HEK293T (cell line): Measurements from ENCODE around the gene CBLL1.

Experiments
- CTCF ChIA-PET: fragments of 350-600 bp; formaldehyde crosslinking; extraction: SDS; loops from one replicate; lab custom pipeline; 2021; ENCODE audit warnings: antibody characterized with exemption, inconsistent platforms; lab: Yijun Ruan, JAX
- POLR2A ChIA-PET: fragments of 350-600 bp; formaldehyde crosslinking; extraction: SDS; loops from one replicate; lab custom pipeline; 2020; ENCODE audit warnings: antibody characterized with exemption, inconsistent platforms; lab: Yijun Ruan, JAX
- DNase-seq: peaks from one replicate; pipeline ENCODE4 v3.0.0; 2012; ENCODE audit warnings: mixed read lengths; ENCODE audit errors: extremely low spot score
- ARNT ChIP-seq: fragments of 450-650 bp; IDR thresholded peaks from 2 replicates; pipeline ENCODE4 v1.6.1; 2017; ENCODE audit warnings: mild to moderate bottlenecking
- BHLHE40 ChIP-seq: fragments of 450-650 bp; IDR thresholded peaks from 2 replicates; pipeline ENCODE4 v1.6.1; 2016; ENCODE audit warnings: mild to moderate bottlenecking, moderate library complexity, borderline replicate concordance
- CTBP1 ChIP-seq: fragments of 450-650 bp; IDR thresholded peaks from 2 replicates; pipeline ENCODE4 v1.6.1; 2016; ENCODE audit warnings: borderline replicate concordance
- ELF4 ChIP-seq: fragments of 450-650 bp; IDR thresholded peaks from 2 replicates; pipeline ENCODE4 v1.6.1; 2017; ENCODE audit warnings: antibody characterized with exemption
- FOXA1 ChIP-seq: fragments of 450-650 bp; IDR thresholded peaks from 2 replicates; pipeline ENCODE4 v1.6.1; 2016; ENCODE audit warnings: mild to moderate bottlenecking
- FOXK2 ChIP-seq: fragments of 450-650 bp; IDR thresholded peaks from 2 replicates; pipeline ENCODE4 v1.6.1; 2016; ENCODE audit warnings: mild to moderate bottlenecking
- FOXM1 ChIP-seq: fragments of 450-650 bp; IDR thresholded peaks from 2 replicates; pipeline ENCODE4 v1.6.1; 2017; ENCODE audit warnings: mild to moderate bottlenecking, borderline replicate concordance
- HDGF ChIP-seq: fragments of 450-650 bp; IDR thresholded peaks from 2 replicates; pipeline ENCODE4 v1.6.1; 2017; ENCODE audit warnings: antibody characterized with exemption, borderline replicate concordance
- L3MBTL2 ChIP-seq: fragments of 450-650 bp; conservative IDR thresholded peaks from 2 replicates; pipeline ENCODE4 v1.6.1; 2016; ENCODE audit warnings: mild to moderate bottlenecking
- LEF1 ChIP-seq: fragments of 450-650 bp; IDR thresholded peaks from 2 replicates; pipeline ENCODE4 v1.6.1; 2017; ENCODE audit warnings: mild to moderate bottlenecking, borderline replicate concordance
- NFRKB ChIP-seq: fragments of 450-650 bp; IDR thresholded peaks from 2 replicates; pipeline ENCODE4 v1.6.1; 2016; ENCODE audit warnings: mild to moderate bottlenecking, moderate library complexity
- PKNOX1 ChIP-seq: fragments of 450-650 bp; IDR thresholded peaks from 2 replicates; pipeline ENCODE4 v1.6.1; 2016
- SP1 ChIP-seq: fragments of 450-650 bp; IDR thresholded peaks from 2 replicates; pipeline ENCODE4 v1.6.1; 2017
- SUZ12 ChIP-seq: fragments of 450-650 bp; IDR thresholded peaks from 2 replicates; pipeline ENCODE4 v1.6.1; 2016; ENCODE audit warnings: mild to moderate bottlenecking
- TARDBP ChIP-seq: fragments of 450-650 bp; IDR thresholded peaks from 2 replicates; pipeline ENCODE4 v1.6.1; 2016
- ZNF384 ChIP-seq: fragments of 450-650 bp; IDR thresholded peaks from 2 replicates; pipeline ENCODE4 v1.6.1; 2016

The CBLL1 gene

DNA sequence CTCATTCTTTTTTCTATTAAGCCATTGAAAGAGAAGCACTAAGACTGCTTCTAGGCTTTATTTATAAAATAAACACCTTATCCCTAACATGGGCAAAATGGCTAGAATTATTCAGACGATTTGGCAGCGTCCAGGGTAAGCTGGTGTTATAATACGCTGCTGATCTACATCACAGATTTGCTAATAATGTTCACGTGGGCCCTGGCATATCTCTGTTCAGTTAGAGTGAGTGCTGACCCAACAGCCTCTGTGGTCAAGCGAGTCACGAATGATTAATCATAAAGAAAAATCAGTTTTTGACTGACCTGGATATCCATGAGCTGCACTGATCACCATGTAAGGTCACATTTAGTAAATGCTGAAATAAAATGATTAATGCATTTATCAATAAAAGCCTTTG, 28.4 kb upstream of the CBLL1 start:
- CTCF ChIA-PET = no interaction called here
- DNase-seq = no peak
- POLR2A ChIA-PET = no interaction called here
- TF ChIP-seq FOXA1 = no peak
- no peak for TF ChIP-seq FOXM1
- no peak for TF ChIP-seq CTBP1
- TF ChIP-seq NFRKB = no peak
- TF ChIP-seq TARDBP = no peak
- TF ChIP-seq ZNF384 = no peak
- TF ChIP-seq ELF4 = no peak
- no peak for TF ChIP-seq PKNOX1
- no peak for TF ChIP-seq LEF1
- TF ChIP-seq FOXK2 = no peak
- no peak for TF ChIP-seq L3MBTL2
- no peak for TF ChIP-seq SUZ12
- TF ChIP-seq ARNT = no peak

DNA sequence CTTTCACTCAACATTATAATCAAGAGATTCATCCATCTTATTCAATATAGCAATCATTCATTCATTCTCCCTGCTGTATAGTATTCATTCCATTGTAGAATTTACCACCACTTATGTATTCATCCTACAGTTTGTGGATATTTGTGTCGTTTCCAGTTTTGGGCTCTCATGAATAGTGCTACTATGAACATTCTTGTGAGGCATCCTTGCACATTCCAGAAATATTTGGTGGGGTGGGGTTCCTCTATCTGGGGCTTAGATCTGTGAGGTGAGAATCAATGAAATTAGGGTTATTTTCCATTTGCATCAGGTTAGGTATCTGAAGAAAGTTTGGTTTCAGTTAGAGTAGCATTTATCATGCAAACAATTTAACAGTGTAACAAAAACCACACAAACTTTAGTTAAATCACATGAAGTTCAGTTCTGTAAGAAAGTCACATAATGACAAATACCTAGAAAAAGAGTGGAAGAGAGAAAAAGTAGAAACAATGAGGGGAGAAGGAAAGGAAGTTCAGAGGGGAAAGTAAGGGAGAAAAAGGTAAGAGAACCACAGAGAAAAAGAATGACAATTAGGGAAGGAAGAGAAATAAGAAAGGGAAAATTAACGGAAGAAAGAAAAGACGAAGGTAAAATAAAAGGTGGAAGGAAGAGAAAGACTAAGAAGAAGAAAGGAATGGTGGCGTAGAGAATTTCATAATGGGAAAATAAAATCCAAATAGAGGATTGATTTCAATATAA, 25.3 kb upstream of the CBLL1 start:
- no peak for DNase-seq
- TF ChIP-seq LEF1 = no peak
- TF ChIP-seq SUZ12 = no peak
- no peak for TF ChIP-seq ELF4
- no peak for TF ChIP-seq FOXA1
- no peak for TF ChIP-seq NFRKB
- no peak for TF ChIP-seq ZNF384
- TF ChIP-seq L3MBTL2 = no peak
- no peak for TF ChIP-seq CTBP1
- TF ChIP-seq FOXM1 = no peak
- no peak for TF ChIP-seq PKNOX1
- CTCF ChIA-PET = no interaction called here
- POLR2A ChIA-PET = no interaction called here

GRCh38 chr7:107721286-107721685, 22.7 kb upstream of the CBLL1 start:
- CTCF ChIA-PET = no interaction called here
- no peak for DNase-seq
- TF ChIP-seq TARDBP (no peak), ARNT (no peak), CTBP1 (no peak)
- POLR2A ChIA-PET = no interaction called here

DNA sequence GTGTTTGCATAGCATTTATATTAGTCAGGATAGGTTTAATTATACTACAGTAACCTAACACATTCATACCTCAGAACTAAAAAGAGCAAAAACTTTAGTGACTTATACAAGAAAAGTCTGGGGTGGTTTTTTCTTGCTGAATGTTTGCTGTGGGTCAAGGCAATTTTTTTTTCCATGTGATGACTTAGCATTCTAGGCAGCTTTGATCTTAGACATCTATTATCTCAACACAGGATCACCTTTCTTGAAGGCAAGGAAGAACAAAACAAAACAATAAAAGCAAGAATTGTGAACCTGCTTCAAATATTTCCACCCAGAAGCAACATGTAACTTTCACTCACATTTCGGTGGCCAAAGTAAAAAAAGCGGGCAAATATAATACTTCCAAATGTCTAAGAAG, 20.7 kb upstream of the CBLL1 start:
- ChIA-PET CTCF (no interaction called here), POLR2A (no interaction called here)
- TF ChIP-seq FOXM1 = no peak
- no peak for TF ChIP-seq BHLHE40
- TF ChIP-seq FOXA1 = no peak
- no peak for TF ChIP-seq SP1
- TF ChIP-seq SUZ12 = no peak
- no peak for TF ChIP-seq ZNF384
- TF ChIP-seq FOXK2 = no peak
- no peak for TF ChIP-seq PKNOX1
- TF ChIP-seq CTBP1 = no peak
- no peak for TF ChIP-seq TARDBP
- no peak for TF ChIP-seq HDGF
- TF ChIP-seq LEF1 = no peak
- DNase-seq = no peak

- ChIA-PET CTCF (no interaction called here), POLR2A (no interaction called here)
- TF ChIP-seq NFRKB = no peak
- peak; percentile 39; the same call in 1 of the 2 replicates for TF ChIP-seq PKNOX1
- TF ChIP-seq TARDBP = no peak
- peak; percentile 25 for DNase-seq
Observed at GRCh38 chr7:107725138-107725740, 18.7 kb upstream of the CBLL1 start.

GRCh38 chr7:107726356-107727130, 17.4 kb upstream of the CBLL1 start:
- TF ChIP-seq TARDBP (no peak), SP1 (no peak)
- POLR2A ChIA-PET = interaction anchor here (0.6 kb wide), 1 partner anchor 18 kb away, joined by 3 read pairs; no protein-coding TSS in a partner anchor
- DNase-seq = no peak
- CTCF ChIA-PET = no interaction called here
